K562 (cell line): ENCODE results near the gene IRAK2.

ENCODE experiments used
- MTA2 ChIP-seq: fragments of 450-650 bp; IDR thresholded peaks from 2 replicates; pipeline ENCODE4 v1.6.1; 2016; ENCODE audit warnings: low read depth
- MXD1 ChIP-seq: fragments of 250-450 bp; sonication (Bioruptor Pico); IDR thresholded peaks from 2 replicates; pipeline ENCODE4 v1.8.0; 2021; ENCODE audit warnings: borderline replicate concordance, mild to moderate bottlenecking, moderate library complexity; ENCODE audit not compliant: poor library complexity, severe bottlenecking
- POLR2A ChIP-seq: fragments of 450-650 bp; conservative IDR thresholded peaks from 2 replicates; pipeline ENCODE4 v1.6.1; 2016
- SIN3A ChIP-seq, 2 experiments: fragments of 150-350 bp in 1 of 2; IDR thresholded peaks; 2 replicates each; pipeline ENCODE4 v1.6.1; 2011 to 2016; ENCODE audit warnings: borderline replicate concordance in 2 of 2, low read depth in 2 of 2, low read length in 2 of 2, mild to moderate bottlenecking in 2 of 2, moderate library complexity in 2 of 2; ENCODE audit not compliant: control insufficient read depth in 1 of 2
- U2AF2 ChIP-seq: fragments of 200-400 bp; formaldehyde crosslinking; optimal IDR thresholded peaks from 2 replicates; pipeline ENCODE3; 2017; ENCODE audit warnings: low read depth, mild to moderate bottlenecking, low read length
- ZBTB26 ChIP-seq: fragments of 450-650 bp; formaldehyde crosslinking; IDR thresholded peaks from 2 replicates; pipeline ENCODE4 v1.4.0; 2022; ENCODE audit warnings: missing genetic modification characterization
- TF ChIP-seq, protein P1 (sequence below), 3 experiments: IDR thresholded peaks in 2 of 3; conservative IDR thresholded peaks in 1 of 3; 2 replicates each; pipeline ENCODE4 v1.5.1; 2011 to 2012; ENCODE audit warnings: low read length in 3 of 3, mild to moderate bottlenecking in 3 of 3, control low read depth in 2 of 3, improper control_type of control experiment in 1 of 3, inconsistent platforms in 1 of 3, low read depth in 1 of 3, mixed read lengths in 1 of 3, moderate library complexity in 1 of 3; ENCODE audit not compliant: insufficient read depth in 2 of 3
- TF ChIP-seq, protein P2 (sequence below), 2 experiments: fragments of 450-650 bp; IDR thresholded peaks; 2 replicates each; pipeline ENCODE4 v1.6.1; 2016

GRCh38 chr3:10240799-10241198 is 76.1 kb downstream of the IRAK2 start:
- TF ChIP-seq MTA2 (no peak), MXD1 (CRISPR knock-in tag) (no peak), U2AF2 (no peak), ZBTB26 (no peak), POLR2A (no peak), SIN3A (IDR thresholded peaks at IDR 0.05; ENCODE audit: borderline replicate concordance in 2 of 2, control insufficient read depth in 1 of 2, low read depth in 2 of 2, low read length in 2 of 2) (no peak)
- TF ChIP-seq, protein P1, sequence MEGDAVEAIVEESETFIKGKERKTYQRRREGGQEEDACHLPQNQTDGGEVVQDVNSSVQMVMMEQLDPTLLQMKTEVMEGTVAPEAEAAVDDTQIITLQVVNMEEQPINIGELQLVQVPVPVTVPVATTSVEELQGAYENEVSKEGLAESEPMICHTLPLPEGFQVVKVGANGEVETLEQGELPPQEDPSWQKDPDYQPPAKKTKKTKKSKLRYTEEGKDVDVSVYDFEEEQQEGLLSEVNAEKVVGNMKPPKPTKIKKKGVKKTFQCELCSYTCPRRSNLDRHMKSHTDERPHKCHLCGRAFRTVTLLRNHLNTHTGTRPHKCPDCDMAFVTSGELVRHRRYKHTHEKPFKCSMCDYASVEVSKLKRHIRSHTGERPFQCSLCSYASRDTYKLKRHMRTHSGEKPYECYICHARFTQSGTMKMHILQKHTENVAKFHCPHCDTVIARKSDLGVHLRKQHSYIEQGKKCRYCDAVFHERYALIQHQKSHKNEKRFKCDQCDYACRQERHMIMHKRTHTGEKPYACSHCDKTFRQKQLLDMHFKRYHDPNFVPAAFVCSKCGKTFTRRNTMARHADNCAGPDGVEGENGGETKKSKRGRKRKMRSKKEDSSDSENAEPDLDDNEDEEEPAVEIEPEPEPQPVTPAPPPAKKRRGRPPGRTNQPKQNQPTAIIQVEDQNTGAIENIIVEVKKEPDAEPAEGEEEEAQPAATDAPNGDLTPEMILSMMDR (IDR thresholded peaks at IDR 0.05 in 2 of 3, conservative IDR thresholded peaks at IDR 0.05 in 1 of 3; ENCODE audit: insufficient read depth in 2 of 3, low read depth in 1 of 3, low read length in 3 of 3), result no peak
- TF ChIP-seq, protein P2, sequence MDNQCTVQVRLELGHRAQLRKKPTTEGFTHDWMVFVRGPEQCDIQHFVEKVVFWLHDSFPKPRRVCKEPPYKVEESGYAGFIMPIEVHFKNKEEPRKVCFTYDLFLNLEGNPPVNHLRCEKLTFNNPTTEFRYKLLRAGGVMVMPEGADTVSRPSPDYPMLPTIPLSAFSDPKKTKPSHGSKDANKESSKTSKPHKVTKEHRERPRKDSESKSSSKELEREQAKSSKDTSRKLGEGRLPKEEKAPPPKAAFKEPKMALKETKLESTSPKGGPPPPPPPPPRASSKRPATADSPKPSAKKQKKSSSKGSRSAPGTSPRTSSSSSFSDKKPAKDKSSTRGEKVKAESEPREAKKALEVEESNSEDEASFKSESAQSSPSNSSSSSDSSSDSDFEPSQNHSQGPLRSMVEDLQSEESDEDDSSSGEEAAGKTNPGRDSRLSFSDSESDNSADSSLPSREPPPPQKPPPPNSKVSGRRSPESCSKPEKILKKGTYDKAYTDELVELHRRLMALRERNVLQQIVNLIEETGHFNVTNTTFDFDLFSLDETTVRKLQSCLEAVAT (IDR thresholded peaks at IDR 0.05), result no peak
